ENCODE measurements around the gene SMS.

GRCh38 chrX:22037225-22037624 is 96.7 kb downstream of the SMS start:
- TF ChIP-seq, protein P1, sequence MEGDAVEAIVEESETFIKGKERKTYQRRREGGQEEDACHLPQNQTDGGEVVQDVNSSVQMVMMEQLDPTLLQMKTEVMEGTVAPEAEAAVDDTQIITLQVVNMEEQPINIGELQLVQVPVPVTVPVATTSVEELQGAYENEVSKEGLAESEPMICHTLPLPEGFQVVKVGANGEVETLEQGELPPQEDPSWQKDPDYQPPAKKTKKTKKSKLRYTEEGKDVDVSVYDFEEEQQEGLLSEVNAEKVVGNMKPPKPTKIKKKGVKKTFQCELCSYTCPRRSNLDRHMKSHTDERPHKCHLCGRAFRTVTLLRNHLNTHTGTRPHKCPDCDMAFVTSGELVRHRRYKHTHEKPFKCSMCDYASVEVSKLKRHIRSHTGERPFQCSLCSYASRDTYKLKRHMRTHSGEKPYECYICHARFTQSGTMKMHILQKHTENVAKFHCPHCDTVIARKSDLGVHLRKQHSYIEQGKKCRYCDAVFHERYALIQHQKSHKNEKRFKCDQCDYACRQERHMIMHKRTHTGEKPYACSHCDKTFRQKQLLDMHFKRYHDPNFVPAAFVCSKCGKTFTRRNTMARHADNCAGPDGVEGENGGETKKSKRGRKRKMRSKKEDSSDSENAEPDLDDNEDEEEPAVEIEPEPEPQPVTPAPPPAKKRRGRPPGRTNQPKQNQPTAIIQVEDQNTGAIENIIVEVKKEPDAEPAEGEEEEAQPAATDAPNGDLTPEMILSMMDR (conservative IDR thresholded peaks at IDR 0.05) = no peak
- TF ChIP-seq EZH2 (IDR thresholded peaks at IDR 0.05; ENCODE audit: low read depth) = no peak
